Measurements from ENCODE around the gene KIF20B. TPM values are rescaled to one million over a fixed set of nuclear protein-coding genes. Genes with fewer than 3 reads are reported as not detected.
"Not testable (repeated sequence)": the region's sequence is repeated elsewhere in the genome, so short reads cannot be mapped to it uniquely, and the experiment has no call there.

The KIF20B gene
- total RNA-seq, 2 experiments from 2014 or later = 66.4 to 85.7 TPM

- H3K27me3 Mint-ChIP-seq = peaks cover 10% of the 10 kb centered on the region
- ChIA-PET CTCF (interaction anchor here (1.0 kb wide), 1 partner anchor 10 kb away, joined by 4 read pairs; no protein-coding TSS in a partner anchor), POLR2A (no interaction called here)
- peak; percentile 54 for DNase-seq
- H3K27ac Mint-ChIP-seq = no peak overlapping the region
- no peak overlapping the region for H3K4me3 Mint-ChIP-seq
- peaks cover 7% of the 10 kb centered on the region for H3K4me1 Mint-ChIP-seq
- no peaks in the 10 kb centered on the region for H3K36me3 Mint-ChIP-seq (ENCODE audit: low read depth)
- H3K9me3 Mint-ChIP-seq = no peaks in the 10 kb centered on the region
Measured at GRCh38 chr10:89793649-89794254, 92.4 kb downstream of the KIF20B start.

- no peaks in the 10 kb centered on the region for H3K4me1 Mint-ChIP-seq
- ChIA-PET CTCF (interaction anchor here (0.6 to 1.7 kb wide), 2 partner anchors 9 to 13 kb away, joined by 4 read pairs; no protein-coding TSS in a partner anchor), POLR2A (no interaction called here)
Measured at GRCh38 chr10:89795840-89796239, 94.5 kb downstream of the KIF20B start.

GRCh38 chr10:89798092-89798491, 96.7 kb downstream of the KIF20B start:
- no peak overlapping the region for H3K27ac Mint-ChIP-seq
- CTCF ChIA-PET = no interaction called here

More at GRCh38 chr10:89795840-89796239, 94.5 kb downstream of the KIF20B start:
- Mint-ChIP-seq H3K4me3 (no peak overlapping the region), H3K27me3 (no peaks in the 10 kb centered on the region), H3K9me3 (no peaks in the 10 kb centered on the region), H3K36me3 (ENCODE audit: low read depth) (no peaks in the 10 kb centered on the region), H3K27ac (no peak overlapping the region)
- no peak for DNase-seq

GRCh38 chr10:89799573-89799972, 98.2 kb downstream of the KIF20B start:
- DNase-seq = no peak
- POLR2A ChIA-PET = no interaction called here
- no peaks in the 10 kb centered on the region for H3K36me3 Mint-ChIP-seq (ENCODE audit: low read depth)
- CTCF ChIA-PET = interaction anchor here (0.5 kb wide), 1 partner anchor 1161 kb away, joined by 3 read pairs; no protein-coding TSS in a partner anchor
- H3K27me3 Mint-ChIP-seq = no peaks in the 10 kb centered on the region
- H3K9me3 Mint-ChIP-seq = no peaks in the 10 kb centered on the region
- peaks cover 9% of the 10 kb centered on the region for H3K4me1 Mint-ChIP-seq
- H3K4me3 Mint-ChIP-seq = no peak overlapping the region
- H3K27ac Mint-ChIP-seq = peak overlapping the region; percentile 50

More at GRCh38 chr10:89798092-89798491, 96.7 kb downstream of the KIF20B start:
- Mint-ChIP-seq H3K36me3 (ENCODE audit: low read depth) (no peaks in the 10 kb centered on the region), H3K4me3 (no peak overlapping the region), H3K9me3 (no peaks in the 10 kb centered on the region), H3K4me1 (peaks cover 2% of the 10 kb centered on the region), H3K27me3 (no peaks in the 10 kb centered on the region)
- POLR2A ChIA-PET = no interaction called here
- no peak for DNase-seq

GRCh38 chr10:89805599-89806013, 104.2 kb downstream of the KIF20B start:
- Mint-ChIP-seq H3K9me3 (no peaks in the 10 kb centered on the region), H3K36me3 (ENCODE audit: low read depth) (no peaks in the 10 kb centered on the region), H3K4me1 (peaks cover 19% of the 10 kb centered on the region), H3K27ac (no peak overlapping the region), H3K4me3 (no peak overlapping the region), H3K27me3 (peaks cover 6% of the 10 kb centered on the region)
- POLR2A ChIA-PET = no interaction called here
- CTCF ChIA-PET = interaction anchor here (0.7 to 1.1 kb wide), 2 partner anchors 9 to 21 kb away, joined by 3 to 4 read pairs; no protein-coding TSS in a partner anchor
- DNase-seq = no peak

- H3K4me3 Mint-ChIP-seq = no peak overlapping the region
- peaks cover 19% of the 10 kb centered on the region for H3K27me3 Mint-ChIP-seq
- no peaks in the 10 kb centered on the region for H3K36me3 Mint-ChIP-seq (ENCODE audit: low read depth)
- H3K4me1 Mint-ChIP-seq = peaks cover 11% of the 10 kb centered on the region
- H3K9me3 Mint-ChIP-seq = no peaks in the 10 kb centered on the region
- ChIA-PET CTCF (no interaction called here), POLR2A (no interaction called here)
- DNase-seq = no peak
- no peak overlapping the region for H3K27ac Mint-ChIP-seq
Measured at GRCh38 chr10:89808842-89809241, 107.5 kb downstream of the KIF20B start.

- POLR2A ChIA-PET = no interaction called here
- Mint-ChIP-seq H3K9me3 (no peaks in the 10 kb centered on the region), H3K4me3 (no peak overlapping the region), H3K4me1 (peaks cover 10% of the 10 kb centered on the region), H3K36me3 (ENCODE audit: low read depth) (no peaks in the 10 kb centered on the region), H3K27ac (no peak overlapping the region), H3K27me3 (peaks cover 19% of the 10 kb centered on the region)
- CTCF ChIA-PET = no interaction called here
- DNase-seq = no peak
Measured at GRCh38 chr10:89809766-89810165, 108.4 kb downstream of the KIF20B start.

- no peaks in the 10 kb centered on the region for H3K9me3 Mint-ChIP-seq
- H3K4me3 Mint-ChIP-seq = no peak overlapping the region
- DNase-seq = no peak
- no peak overlapping the region for H3K27ac Mint-ChIP-seq
- H3K4me1 Mint-ChIP-seq = peaks cover under 1% of the 10 kb centered on the region
- peaks cover 20% of the 10 kb centered on the region for H3K27me3 Mint-ChIP-seq
- no peaks in the 10 kb centered on the region for H3K36me3 Mint-ChIP-seq (ENCODE audit: low read depth)
- CTCF ChIA-PET = no interaction called here
- POLR2A ChIA-PET = no interaction called here
Measured at GRCh38 chr10:89810908-89811525, 109.6 kb downstream of the KIF20B start.

- ChIA-PET CTCF (no interaction called here), POLR2A (no interaction called here)
- no peaks in the 10 kb centered on the region for H3K36me3 Mint-ChIP-seq (ENCODE audit: low read depth)
- DNase-seq = no peak
- H3K4me1 Mint-ChIP-seq = no peaks in the 10 kb centered on the region
- H3K9me3 Mint-ChIP-seq = peaks cover 1% of the 10 kb centered on the region
- H3K27ac Mint-ChIP-seq = no peak overlapping the region
- H3K4me3 Mint-ChIP-seq = no peak overlapping the region
- peaks cover 20% of the 10 kb centered on the region for H3K27me3 Mint-ChIP-seq
Measured at GRCh38 chr10:89813546-89813945, 112.2 kb downstream of the KIF20B start.

GRCh38 chr10:89814278-89814677, 112.9 kb downstream of the KIF20B start:
- Mint-ChIP-seq H3K4me3 (no peak overlapping the region), H3K36me3 (ENCODE audit: low read depth) (no peaks in the 10 kb centered on the region), H3K4me1 (no peaks in the 10 kb centered on the region), H3K27ac (no peak overlapping the region), H3K27me3 (peaks cover 20% of the 10 kb centered on the region), H3K9me3 (peaks cover 4% of the 10 kb centered on the region)
- ChIA-PET CTCF (no interaction called here), POLR2A (no interaction called here)
- DNase-seq = no peak

GRCh38 chr10:89815049-89815853, 113.9 kb downstream of the KIF20B start:
- CTCF ChIA-PET = interaction anchor here (1.3 kb wide), 1 partner anchor 29 kb away, joined by 4 read pairs; no protein-coding TSS in a partner anchor
- H3K9me3 Mint-ChIP-seq = peaks cover 10% of the 10 kb centered on the region
- DNase-seq = no peak
- POLR2A ChIA-PET = no interaction called here
- H3K4me3 Mint-ChIP-seq = no peak overlapping the region
- H3K4me1 Mint-ChIP-seq = no peaks in the 10 kb centered on the region
- no peaks in the 10 kb centered on the region for H3K36me3 Mint-ChIP-seq (ENCODE audit: low read depth)
- no peak overlapping the region for H3K27ac Mint-ChIP-seq
- H3K27me3 Mint-ChIP-seq = peaks cover 14% of the 10 kb centered on the region

GRCh38 chr10:89819008-89819407, 117.6 kb downstream of the KIF20B start:
- H3K27me3 Mint-ChIP-seq; POLR2A ChIA-PET; H3K4me3 Mint-ChIP-seq; H3K27ac Mint-ChIP-seq; H3K36me3 Mint-ChIP-seq (ENCODE audit: low read depth); CTCF ChIA-PET; H3K4me1 Mint-ChIP-seq; H3K9me3 Mint-ChIP-seq; DNase-seq: not testable (repeated sequence)
